ENCODE results near the gene ERMP1. TPM values are rescaled to one million over a fixed set of nuclear protein-coding genes. Genes with fewer than 3 reads are reported as not detected.
"Not testable (repeated sequence)": the region's sequence is repeated elsewhere in the genome, so short reads cannot be mapped to it uniquely, and the experiment has no call there.

Gene ERMP1
- total and polyA plus RNA-seq, 2 donors from 2014 or later: 34.4 to 89.6 TPM

DNA sequence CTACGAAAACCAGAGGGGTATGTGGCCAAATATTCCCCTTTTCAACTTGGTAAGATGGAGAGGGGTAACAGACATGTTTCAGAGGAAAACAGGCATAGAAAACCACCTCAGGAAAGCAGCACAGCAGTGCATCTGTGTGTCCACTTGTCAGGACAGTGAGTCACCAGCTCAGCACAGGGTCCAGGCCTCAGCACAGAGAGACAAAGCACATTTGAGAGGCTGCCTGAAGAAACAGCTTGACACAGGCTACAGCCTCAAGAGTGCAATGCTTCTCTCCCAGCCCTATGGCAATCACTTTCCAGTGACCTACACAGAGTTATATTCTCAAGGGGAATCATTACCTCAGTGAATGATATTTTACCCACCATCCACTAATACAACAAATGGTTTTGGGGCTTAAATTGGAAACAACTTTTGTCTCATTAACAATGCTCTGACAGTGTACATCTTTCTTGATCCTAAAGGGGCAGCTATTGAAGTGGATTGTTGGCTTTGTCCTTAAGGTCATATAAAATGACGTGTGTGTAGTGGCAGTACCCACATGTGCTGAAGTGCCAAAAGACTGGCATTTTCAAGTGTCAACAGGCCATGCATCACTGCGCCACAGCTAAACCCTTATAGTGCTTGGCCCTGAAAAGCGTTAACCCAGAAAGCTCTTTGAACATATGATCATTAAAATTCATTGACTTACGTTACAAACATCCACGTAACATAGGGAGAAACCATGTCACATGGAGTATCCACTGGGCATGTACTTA, 46.4 kb downstream of the ERMP1 start:
- no peak for FAIRE-seq
- Histone ChIP-seq H3K9me3 (ENCODE audit: control insufficient read depth in 2 of 3, insufficient read depth in 1 of 3, low read length in 3 of 3) (no peaks in the 10 kb centered on the region), H3K4me3 (ENCODE audit: low read length in 3 of 3) (no peak overlapping the region), H3K27ac (ENCODE audit: low read depth in 2 of 2, low read length in 2 of 2) (no peak overlapping the region), H3K4me1 (ENCODE audit: control insufficient read depth in 2 of 3, insufficient read depth in 2 of 3, low read depth in 1 of 3, low read length in 3 of 3) (no peaks in the 10 kb centered on the region), H3K36me3 (ENCODE audit: control insufficient read depth in 2 of 3, insufficient read depth in 3 of 3, low read length in 3 of 3) (peaks cover 5 to 30% (median 15%) of the 10 kb centered on the region in 3 donors), H3K9ac (ENCODE audit: low read length in 3 of 3) (no peak overlapping the region), H3K27me3 (ENCODE audit: control insufficient read depth, insufficient read depth, low read length) (no peaks in the 10 kb centered on the region)
- no peak for DNase-seq
- TF ChIP-seq, protein P1, sequence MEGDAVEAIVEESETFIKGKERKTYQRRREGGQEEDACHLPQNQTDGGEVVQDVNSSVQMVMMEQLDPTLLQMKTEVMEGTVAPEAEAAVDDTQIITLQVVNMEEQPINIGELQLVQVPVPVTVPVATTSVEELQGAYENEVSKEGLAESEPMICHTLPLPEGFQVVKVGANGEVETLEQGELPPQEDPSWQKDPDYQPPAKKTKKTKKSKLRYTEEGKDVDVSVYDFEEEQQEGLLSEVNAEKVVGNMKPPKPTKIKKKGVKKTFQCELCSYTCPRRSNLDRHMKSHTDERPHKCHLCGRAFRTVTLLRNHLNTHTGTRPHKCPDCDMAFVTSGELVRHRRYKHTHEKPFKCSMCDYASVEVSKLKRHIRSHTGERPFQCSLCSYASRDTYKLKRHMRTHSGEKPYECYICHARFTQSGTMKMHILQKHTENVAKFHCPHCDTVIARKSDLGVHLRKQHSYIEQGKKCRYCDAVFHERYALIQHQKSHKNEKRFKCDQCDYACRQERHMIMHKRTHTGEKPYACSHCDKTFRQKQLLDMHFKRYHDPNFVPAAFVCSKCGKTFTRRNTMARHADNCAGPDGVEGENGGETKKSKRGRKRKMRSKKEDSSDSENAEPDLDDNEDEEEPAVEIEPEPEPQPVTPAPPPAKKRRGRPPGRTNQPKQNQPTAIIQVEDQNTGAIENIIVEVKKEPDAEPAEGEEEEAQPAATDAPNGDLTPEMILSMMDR (IDR thresholded peaks at IDR 0.05; ENCODE audit: borderline replicate concordance, extremely low read depth, insufficient read depth): no peak
- intact Hi-C loops (cut with DNase I): no loop called here

DNA sequence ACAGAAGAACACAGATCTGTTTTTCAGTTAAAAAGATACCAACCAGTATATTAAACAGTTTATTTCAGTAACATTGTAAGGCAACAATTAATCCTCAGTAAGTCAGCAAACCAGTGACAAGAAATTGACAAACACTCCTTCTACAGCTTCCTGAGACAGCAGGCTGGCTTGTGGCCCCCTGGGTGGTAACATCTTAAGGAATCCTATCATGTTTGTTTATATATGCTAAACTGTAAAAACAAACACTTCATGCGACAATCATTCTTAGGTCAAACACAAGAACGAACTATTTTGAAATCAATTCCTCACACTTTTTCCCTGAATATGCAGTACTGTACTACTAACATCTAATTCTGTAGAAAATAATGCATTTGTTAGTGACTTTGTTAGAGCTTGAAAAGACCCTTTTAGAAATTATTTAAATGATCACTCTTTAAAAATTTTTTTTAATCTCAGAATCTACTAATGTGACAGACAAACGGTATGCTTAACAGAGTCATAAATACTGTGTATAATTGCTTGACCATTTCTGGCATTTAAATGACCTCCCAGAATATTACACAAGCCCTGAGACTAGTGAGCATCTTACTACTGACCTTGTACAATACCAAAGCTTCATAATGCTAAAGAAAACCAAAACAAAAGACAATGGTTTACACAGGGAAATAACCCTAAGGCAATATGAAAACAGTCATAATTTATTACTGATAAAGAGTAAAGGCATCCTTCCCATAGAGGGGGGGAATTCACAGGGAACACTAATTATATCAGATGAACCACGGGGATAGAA, 48.2 kb downstream of the ERMP1 start:
- Histone ChIP-seq H3K27me3 (ENCODE audit: control insufficient read depth, insufficient read depth, low read length) (no peaks in the 10 kb centered on the region), H3K36me3 (ENCODE audit: control insufficient read depth in 2 of 3, insufficient read depth in 3 of 3, low read length in 3 of 3) (peaks cover 11 to 26% (median 15%) of the 10 kb centered on the region in 3 donors), H3K9me3 (ENCODE audit: control insufficient read depth in 2 of 3, insufficient read depth in 1 of 3, low read length in 3 of 3) (no peaks in the 10 kb centered on the region), H3K9ac (ENCODE audit: low read length in 3 of 3) (no peak overlapping the region), H3K4me3 (ENCODE audit: low read length in 3 of 3) (no peak overlapping the region), H3K27ac (ENCODE audit: low read depth in 2 of 2, low read length in 2 of 2) (no peak overlapping the region), H3K4me1 (ENCODE audit: control insufficient read depth in 2 of 3, insufficient read depth in 2 of 3, low read depth in 1 of 3, low read length in 3 of 3) (no peaks in the 10 kb centered on the region)
- FAIRE-seq (no peak), DNase-seq (no peak)
- intact Hi-C loops (cut with DNase I): no loop called here
- TF ChIP-seq, protein P1 (IDR thresholded peaks at IDR 0.05; ENCODE audit: borderline replicate concordance, extremely low read depth, insufficient read depth): no peak

DNA sequence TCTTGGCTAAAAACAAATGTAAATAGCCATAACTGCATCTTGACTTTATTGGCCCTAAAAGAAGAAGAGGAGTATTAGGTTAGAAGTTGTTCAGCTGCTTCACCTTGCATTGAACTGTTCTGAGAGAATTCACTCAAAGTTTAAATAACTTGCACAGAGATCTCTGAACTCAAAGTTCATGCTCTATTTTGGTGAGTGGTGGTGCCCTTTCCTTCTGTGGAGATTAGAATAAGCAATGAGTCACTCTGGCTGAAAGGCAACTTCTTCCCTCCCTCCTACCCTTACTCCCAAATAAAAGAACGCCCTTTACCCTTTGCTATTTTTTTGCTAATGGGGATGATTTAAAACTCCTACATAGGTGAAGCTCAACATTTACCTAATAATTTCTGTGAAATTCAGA, 48.9 kb downstream of the ERMP1 start:
- TF ChIP-seq, protein P1 (IDR thresholded peaks at IDR 0.05; ENCODE audit: borderline replicate concordance, extremely low read depth, insufficient read depth): no peak
- Histone ChIP-seq H3K9ac (ENCODE audit: low read length in 3 of 3) (no peak overlapping the region), H3K36me3 (ENCODE audit: control insufficient read depth in 2 of 3, insufficient read depth in 3 of 3, low read length in 3 of 3) (peaks cover 14 to 30% (median 15%) of the 10 kb centered on the region in 3 donors), H3K27me3 (ENCODE audit: control insufficient read depth, insufficient read depth, low read length) (no peaks in the 10 kb centered on the region), H3K4me3 (ENCODE audit: low read length in 3 of 3) (no peak overlapping the region), H3K4me1 (ENCODE audit: control insufficient read depth in 2 of 3, insufficient read depth in 2 of 3, low read depth in 1 of 3, low read length in 3 of 3) (no peaks in the 10 kb centered on the region), H3K9me3 (ENCODE audit: control insufficient read depth in 2 of 3, insufficient read depth in 1 of 3, low read length in 3 of 3) (no peaks in the 10 kb centered on the region), H3K27ac (ENCODE audit: low read depth in 2 of 2, low read length in 2 of 2) (no peak overlapping the region)
- FAIRE-seq: no peak
- no peak for DNase-seq
- intact Hi-C loops (cut with DNase I): no loop called here

DNA sequence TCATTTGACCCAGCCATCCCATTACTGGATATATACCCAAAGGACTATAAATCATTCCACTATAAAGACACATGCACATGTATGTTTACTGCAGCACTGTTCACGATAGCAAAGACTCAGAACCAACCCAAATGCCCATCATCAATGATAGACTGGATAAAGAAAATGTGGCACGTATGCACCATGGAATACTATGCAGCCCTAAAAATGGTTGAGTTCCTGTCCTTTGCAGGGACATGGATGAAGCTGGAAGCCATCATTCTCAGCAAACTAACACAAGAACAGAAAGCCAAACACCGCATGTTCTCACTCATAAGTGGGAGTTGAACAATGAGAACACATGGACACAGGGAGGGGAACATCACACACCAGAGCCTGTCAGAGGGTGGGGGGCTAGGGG, 49.5 kb downstream of the ERMP1 start:
- H3K9me3 ChIP-seq (ENCODE audit: control insufficient read depth in 2 of 3, insufficient read depth in 1 of 3, low read length in 3 of 3); H3K27ac ChIP-seq (ENCODE audit: low read depth in 2 of 2, low read length in 2 of 2); H3K27me3 ChIP-seq (ENCODE audit: control insufficient read depth, insufficient read depth, low read length); FAIRE-seq; DNase-seq; H3K4me1 ChIP-seq (ENCODE audit: control insufficient read depth in 2 of 3, insufficient read depth in 2 of 3, low read depth in 1 of 3, low read length in 3 of 3); intact Hi-C loops (cut with DNase I); H3K4me3 ChIP-seq (ENCODE audit: low read length in 3 of 3); H3K9ac ChIP-seq (ENCODE audit: low read length in 3 of 3): not testable (repeated sequence)
- H3K36me3 ChIP-seq (ENCODE audit: control insufficient read depth in 2 of 3, insufficient read depth in 3 of 3, low read length in 3 of 3): peaks cover 16 to 36% (median 19%) of the 10 kb centered on the region in 3 donors

DNA sequence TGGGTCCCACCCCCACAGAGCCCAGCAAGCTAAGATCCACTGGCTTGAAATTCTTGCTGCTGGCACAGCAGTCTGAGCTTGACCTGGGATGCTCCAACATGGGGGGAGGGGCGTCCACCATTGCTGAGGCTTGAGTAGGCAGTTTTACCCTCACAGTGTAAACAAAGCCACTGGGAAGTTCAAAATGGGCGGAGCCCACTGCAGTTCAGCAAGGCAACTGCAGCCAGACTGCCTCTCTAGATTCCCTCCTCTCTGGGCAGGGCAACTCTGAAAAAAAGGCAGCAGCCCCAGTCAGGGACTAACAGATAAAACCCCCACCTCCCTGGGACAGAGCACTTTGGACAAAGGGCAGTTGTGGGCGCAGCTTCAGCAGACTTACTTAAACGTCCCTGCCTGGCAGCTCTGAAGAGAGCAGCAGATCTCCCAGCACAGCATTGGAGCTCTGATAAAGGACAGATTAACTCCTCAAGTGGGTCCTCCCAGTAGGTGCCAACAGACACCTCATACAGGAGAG, 53.2 kb downstream of the ERMP1 start:
- H3K27me3 ChIP-seq (ENCODE audit: control insufficient read depth, insufficient read depth, low read length); H3K4me1 ChIP-seq (ENCODE audit: control insufficient read depth in 2 of 3, insufficient read depth in 2 of 3, low read depth in 1 of 3, low read length in 3 of 3); H3K9ac ChIP-seq (ENCODE audit: low read length in 3 of 3); intact Hi-C loops (cut with DNase I); H3K9me3 ChIP-seq (ENCODE audit: control insufficient read depth in 2 of 3, insufficient read depth in 1 of 3, low read length in 3 of 3); H3K27ac ChIP-seq (ENCODE audit: low read depth in 2 of 2, low read length in 2 of 2); FAIRE-seq; H3K4me3 ChIP-seq (ENCODE audit: low read length in 3 of 3): not testable (repeated sequence)
- peaks cover 10 to 27% (median 15%) of the 10 kb centered on the region in 3 donors for H3K36me3 ChIP-seq (ENCODE audit: control insufficient read depth in 2 of 3, insufficient read depth in 3 of 3, low read length in 3 of 3)
- DNase-seq: peak in 1 of 5 donors; percentile 64

All from kidney (tissue), 14 donors.